Vagina (tissue), 2 donors: ENCODE results near the gene ZMYND10. TPM values are rescaled to one million over a fixed set of nuclear protein-coding genes. Genes with fewer than 3 reads are reported as not detected.
A peak's percentile ranks its signal among the peaks of the same experiment; 100 is the strongest.

Experiments used
- DNase-seq, 2 donors: peaks; one replicate each; pipeline ENCODE4 v3.0.0-alpha.2; 2017; ENCODE audit errors: extremely low spot score in 2 of 2
- H3K27ac ChIP-seq: fragments of 200-600 bp; sonication (generic); one replicate; pipeline ENCODE4 v1.5.1; 2019
- H3K27me3 ChIP-seq: fragments of 200-600 bp; sonication (generic); one replicate; pipeline ENCODE4 v1.5.1; 2019
- H3K36me3 ChIP-seq, 2 donors: fragments of 200-600 bp; sonication (generic); one replicate each; pipeline ENCODE4 v1.5.1; 2017 to 2019
- H3K4me1 ChIP-seq: fragments of 200-600 bp; sonication (generic); one replicate; pipeline ENCODE4 v1.5.1; 2019
- H3K4me3 ChIP-seq, 2 donors: fragments of 200-600 bp; sonication (generic); 1 replicate in 1 of 2; 2 replicates in 1 of 2; pipeline ENCODE4 v1.5.1; 2016 to 2019
- H3K9me3 ChIP-seq: fragments of 200-600 bp; sonication (generic); one replicate; pipeline ENCODE4 v1.5.1; 2019
- POLR2A ChIP-seq, 2 donors: fragments of 450-650 bp; IDR thresholded peaks; one replicate each; pipeline ENCODE4 v1.6.1; 2017; ENCODE audit warnings: antibody characterized with exemption in 2 of 2, mild to moderate bottlenecking in 2 of 2, moderate library complexity in 2 of 2
- POLR2AphosphoS5 ChIP-seq, 2 donors: sonication (generic); formaldehyde crosslinking; IDR thresholded peaks; one replicate each; pipeline ENCODE4 v1.9.0; 2017; ENCODE audit warnings: antibody characterized with exemption in 2 of 2, mild to moderate bottlenecking in 2 of 2, low read depth in 1 of 2; ENCODE audit not compliant: insufficient read depth in 1 of 2
- intact Hi-C: fragments of 100-400 bp; cut with DNase I; formaldehyde crosslinking; loops from one replicate; pipeline ENCODE4 v1.15.1; 2023
- total RNA-seq: library from RNA; depleted of rRNA; stranded (reverse); fragments of >200 nt; gene quantifications from one replicate; pipeline ENCODE4 v1.2.3, GENCODE V29; 2016
- TF ChIP-seq, protein P1 (sequence below), 3 experiments: fragments of 450-650 bp in 2 of 3; fragments of 200-600 bp in 1 of 3; sonication (generic) in 1 of 3; IDR thresholded peaks; one replicate each; pipeline ENCODE4 v1.5.1; 2017 to 2019; ENCODE audit warnings: antibody characterized with exemption in 3 of 3, mild to moderate bottlenecking in 2 of 3, moderate library complexity in 2 of 3

The ZMYND10 gene
- total RNA-seq, 1 donor from 2014 or later: 0.74 TPM

DNA sequence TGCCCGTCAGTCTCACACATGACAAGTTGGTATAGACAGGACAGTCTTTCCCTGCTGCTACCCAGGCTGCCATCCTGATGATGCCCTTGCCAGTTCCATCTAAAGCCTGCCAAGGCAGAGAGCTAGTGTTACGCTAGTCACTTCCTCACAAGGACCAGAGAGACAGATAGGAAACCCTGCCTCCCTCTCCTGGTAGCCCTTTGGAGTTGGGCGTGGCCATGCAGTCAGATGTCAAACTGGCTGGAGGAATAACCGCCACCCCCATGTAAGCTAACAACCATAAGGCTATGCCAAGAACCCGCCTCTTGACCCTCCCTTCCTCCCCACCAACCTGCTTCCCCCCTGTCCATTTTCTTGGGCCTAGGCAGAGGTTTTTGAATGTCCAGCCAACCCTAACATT is 11.0 kb upstream of the ZMYND10 start:
- H3K9me3 ChIP-seq: no peaks in the 10 kb centered on the region
- peak overlapping the region; percentile 78 for H3K27ac ChIP-seq
- DNase-seq: no peak
- TF ChIP-seq POLR2AphosphoS5 (IDR thresholded peaks at IDR 0.05; ENCODE audit: insufficient read depth in 1 of 2, low read depth in 1 of 2) (no peak), POLR2A (IDR thresholded peaks at IDR 0.05) (no peak)
- TF ChIP-seq, protein P1, sequence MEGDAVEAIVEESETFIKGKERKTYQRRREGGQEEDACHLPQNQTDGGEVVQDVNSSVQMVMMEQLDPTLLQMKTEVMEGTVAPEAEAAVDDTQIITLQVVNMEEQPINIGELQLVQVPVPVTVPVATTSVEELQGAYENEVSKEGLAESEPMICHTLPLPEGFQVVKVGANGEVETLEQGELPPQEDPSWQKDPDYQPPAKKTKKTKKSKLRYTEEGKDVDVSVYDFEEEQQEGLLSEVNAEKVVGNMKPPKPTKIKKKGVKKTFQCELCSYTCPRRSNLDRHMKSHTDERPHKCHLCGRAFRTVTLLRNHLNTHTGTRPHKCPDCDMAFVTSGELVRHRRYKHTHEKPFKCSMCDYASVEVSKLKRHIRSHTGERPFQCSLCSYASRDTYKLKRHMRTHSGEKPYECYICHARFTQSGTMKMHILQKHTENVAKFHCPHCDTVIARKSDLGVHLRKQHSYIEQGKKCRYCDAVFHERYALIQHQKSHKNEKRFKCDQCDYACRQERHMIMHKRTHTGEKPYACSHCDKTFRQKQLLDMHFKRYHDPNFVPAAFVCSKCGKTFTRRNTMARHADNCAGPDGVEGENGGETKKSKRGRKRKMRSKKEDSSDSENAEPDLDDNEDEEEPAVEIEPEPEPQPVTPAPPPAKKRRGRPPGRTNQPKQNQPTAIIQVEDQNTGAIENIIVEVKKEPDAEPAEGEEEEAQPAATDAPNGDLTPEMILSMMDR (IDR thresholded peaks at IDR 0.05): no peak
- H3K36me3 ChIP-seq: peaks cover 0 to 23% of the 10 kb centered on the region in 2 donors
- peak overlapping the region; percentile 69 to 72 for H3K4me3 ChIP-seq
- intact Hi-C loops: loop anchor here (5.0 kb wide), 1 partner anchor 191 kb away; no protein-coding TSS in a partner anchor
- H3K4me1 ChIP-seq: peaks cover 53% of the 10 kb centered on the region
- H3K27me3 ChIP-seq: no peaks in the 10 kb centered on the region

DNA sequence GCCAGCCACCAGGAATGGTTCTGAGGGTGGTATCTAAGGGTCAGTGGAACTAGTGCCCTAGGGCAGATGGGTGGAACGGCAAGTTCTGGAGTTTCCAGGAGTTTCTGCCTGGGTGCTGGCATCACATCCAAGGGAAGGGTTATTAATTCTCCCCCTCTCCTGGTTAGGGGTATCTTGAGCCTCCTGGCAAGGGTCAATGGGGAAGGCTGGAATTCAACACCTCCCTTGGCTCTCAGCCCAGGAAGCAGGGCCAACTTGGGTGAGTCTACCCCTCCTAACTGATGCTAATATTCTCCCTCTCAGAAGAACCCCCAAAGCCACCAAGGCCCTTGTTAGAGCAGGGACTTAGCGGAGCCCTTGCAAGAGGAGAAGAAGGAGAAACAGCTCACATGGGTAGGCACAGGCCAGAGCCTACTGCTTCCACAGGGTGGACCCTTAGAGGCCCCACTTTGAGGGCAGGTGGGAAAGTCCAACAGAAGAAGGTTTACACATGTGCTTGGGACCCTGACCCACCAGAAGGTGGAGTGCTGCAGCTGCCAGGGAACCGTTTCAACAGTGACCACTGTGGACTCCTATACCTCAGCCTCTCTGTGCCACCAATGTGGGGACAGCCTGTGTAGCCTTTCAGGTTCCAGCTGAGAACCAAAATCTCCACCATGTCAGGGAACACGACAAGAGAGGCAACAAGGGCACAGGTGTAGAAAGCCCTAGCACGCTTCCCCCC is 10.5 kb upstream of the ZMYND10 start:
- Histone ChIP-seq H3K36me3 (peaks cover 0 to 23% of the 10 kb centered on the region in 2 donors), H3K9me3 (no peaks in the 10 kb centered on the region), H3K4me3 (peak overlapping the region; percentile 69 to 72), H3K27ac (no peak overlapping the region), H3K4me1 (peaks cover 58% of the 10 kb centered on the region), H3K27me3 (no peaks in the 10 kb centered on the region)
- no peak for DNase-seq
- intact Hi-C loops: loop anchor here (5.0 kb wide), 1 partner anchor 191 kb away; no protein-coding TSS in a partner anchor
- no peak for TF ChIP-seq POLR2AphosphoS5 (IDR thresholded peaks at IDR 0.05; ENCODE audit: insufficient read depth in 1 of 2, low read depth in 1 of 2)
- TF ChIP-seq POLR2A (IDR thresholded peaks at IDR 0.05): no peak
- TF ChIP-seq, protein P1 (IDR thresholded peaks at IDR 0.05): no peak

DNA sequence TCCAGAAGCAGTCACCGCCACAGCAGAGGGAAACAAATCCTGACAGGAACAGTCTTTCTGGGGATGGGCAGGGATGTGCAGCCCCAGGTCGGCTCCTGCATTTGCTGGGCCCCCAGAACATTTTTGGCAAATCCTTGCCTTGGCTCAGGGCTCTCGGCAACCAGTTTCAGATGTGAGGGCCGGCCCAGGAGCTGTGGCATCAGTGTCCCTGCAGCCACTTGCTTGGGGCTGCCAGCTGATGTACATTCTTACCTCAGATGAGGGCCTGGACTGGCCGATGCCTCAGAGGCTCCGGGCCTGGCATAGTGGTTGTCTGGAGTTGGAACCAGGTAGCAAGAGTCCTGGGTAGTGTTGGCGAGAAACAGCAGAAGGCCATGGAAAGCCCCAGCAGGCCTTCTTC is 9.3 kb upstream of the ZMYND10 start:
- intact Hi-C loops: loop anchor here (5.0 kb wide), 1 partner anchor 192 kb away; no protein-coding TSS in a partner anchor
- H3K27me3 ChIP-seq: no peaks in the 10 kb centered on the region
- H3K9me3 ChIP-seq: no peaks in the 10 kb centered on the region
- TF ChIP-seq POLR2AphosphoS5 (IDR thresholded peaks at IDR 0.05; ENCODE audit: insufficient read depth in 1 of 2, low read depth in 1 of 2) (no peak), POLR2A (IDR thresholded peaks at IDR 0.05) (no peak)
- TF ChIP-seq, protein P1 (IDR thresholded peaks at IDR 0.05): no peak
- no peak for DNase-seq
- H3K36me3 ChIP-seq: peaks cover 0 to 23% of the 10 kb centered on the region in 2 donors
- H3K27ac ChIP-seq: no peak overlapping the region
- H3K4me1 ChIP-seq: peaks cover 61% of the 10 kb centered on the region
- H3K4me3 ChIP-seq: no peak overlapping the region

DNA sequence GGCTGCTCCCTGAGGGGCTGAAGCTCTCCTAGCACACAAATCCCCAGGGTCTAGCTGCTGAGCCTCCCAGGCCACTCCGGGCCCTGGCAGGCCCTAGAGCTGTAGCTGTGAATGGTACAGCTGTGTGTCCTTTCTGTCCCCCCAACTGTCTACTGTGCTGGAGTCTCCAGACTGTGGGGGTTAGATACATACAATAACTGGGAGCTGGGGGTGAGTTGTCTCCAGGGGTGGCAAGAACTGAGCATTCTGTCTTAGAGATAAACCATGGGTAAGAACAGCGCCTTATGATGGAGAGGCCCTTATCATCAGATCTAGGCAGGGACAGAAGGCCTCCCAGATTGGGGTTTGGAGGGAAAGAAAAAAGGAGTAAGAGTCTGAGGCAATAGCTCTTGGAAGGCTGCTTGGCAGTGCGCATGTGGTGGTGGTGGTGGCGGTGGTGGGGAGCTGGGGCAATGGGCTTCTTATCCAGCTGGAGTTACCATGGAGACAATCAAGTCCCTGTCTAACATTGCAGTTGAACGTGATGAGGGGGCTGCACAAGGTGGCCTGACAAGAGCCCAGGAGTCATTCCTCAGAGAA is 8.7 kb upstream of the ZMYND10 start:
- no peak overlapping the region for H3K4me3 ChIP-seq
- H3K9me3 ChIP-seq: no peaks in the 10 kb centered on the region
- intact Hi-C loops: no loop called here
- TF ChIP-seq POLR2A (IDR thresholded peaks at IDR 0.05) (no peak), POLR2AphosphoS5 (IDR thresholded peaks at IDR 0.05; ENCODE audit: insufficient read depth in 1 of 2, low read depth in 1 of 2) (no peak)
- TF ChIP-seq, protein P1 (IDR thresholded peaks at IDR 0.05): no peak
- no peak overlapping the region for H3K27ac ChIP-seq
- no peaks in the 10 kb centered on the region for H3K27me3 ChIP-seq
- no peak for DNase-seq
- H3K4me1 ChIP-seq: peaks cover 65% of the 10 kb centered on the region
- peaks cover 0 to 23% of the 10 kb centered on the region in 2 donors for H3K36me3 ChIP-seq
